ENCODE measurements around the gene TPT1. TPM values are rescaled to one million over a fixed set of nuclear protein-coding genes. Genes with fewer than 3 reads are reported as not detected.

Gene TPT1
- total and polyA plus RNA-seq, 2 experiments from 2014 or later, result 1,047 to 6,453 TPM

DNA sequence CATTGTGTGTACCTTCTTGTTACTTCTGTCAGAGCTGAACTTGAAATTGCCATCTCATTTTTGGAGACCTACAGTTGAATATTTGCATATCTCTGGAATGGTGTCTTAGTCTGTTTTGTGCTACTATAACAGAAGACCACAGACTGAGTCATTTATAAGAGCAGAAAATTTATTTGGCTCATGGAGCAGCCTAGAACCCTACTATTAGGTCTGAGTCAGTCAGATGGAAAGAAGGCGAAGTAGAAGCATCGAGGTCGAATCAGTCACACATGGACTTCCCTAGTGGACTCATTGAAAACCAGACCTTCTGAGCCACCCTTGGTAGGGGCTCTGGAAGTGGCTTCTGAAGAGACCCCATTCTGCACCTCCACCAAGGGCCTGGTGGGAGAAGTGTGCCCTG is 33.9 kb upstream of the TPT1 start:
- Histone ChIP-seq H3K4me3 (no peak overlapping the region), H3K9me2 (replicated peaks; ENCODE audit: insufficient read depth) (no peaks in the 10 kb centered on the region), H3K27me3 (no peaks in the 10 kb centered on the region), H3K36me3 (replicated peaks; ENCODE audit: insufficient read depth, low read depth) (no peaks in the 10 kb centered on the region), H3K79me2 (no peaks in the 10 kb centered on the region), H3K4me1 (ENCODE audit: insufficient read depth) (peaks cover 3% of the 10 kb centered on the region), H4K20me1 (ENCODE audit: insufficient read depth, poor library complexity, severe bottlenecking) (no peaks in the 10 kb centered on the region), H3K9me3 (ENCODE audit: low read depth) (no peaks in the 10 kb centered on the region), H3K27ac (no peak overlapping the region), H2AFZ (no peak overlapping the region), H3K4me2 (no peak overlapping the region)
- TF ChIP-seq EZH2 (IDR thresholded peaks at IDR 0.05; ENCODE audit: borderline replicate concordance), result no peak
- TF ChIP-seq CTCF (IDR thresholded peaks at IDR 0.05; ENCODE audit: poor library complexity), result no peak
- no peak for TF ChIP-seq EZH2phosphoT487 (IDR thresholded peaks at IDR 0.05; ENCODE audit: low read depth, severe bottlenecking, unreplicated experiment)
- 97% methylated on average over 3 of the region's 3 CpGs for WGBS (ENCODE audit: low lambda C conversion rate, missing lambda C conversion rate)
- no peak for DNase-seq (ENCODE audit: low spot score)

DNA sequence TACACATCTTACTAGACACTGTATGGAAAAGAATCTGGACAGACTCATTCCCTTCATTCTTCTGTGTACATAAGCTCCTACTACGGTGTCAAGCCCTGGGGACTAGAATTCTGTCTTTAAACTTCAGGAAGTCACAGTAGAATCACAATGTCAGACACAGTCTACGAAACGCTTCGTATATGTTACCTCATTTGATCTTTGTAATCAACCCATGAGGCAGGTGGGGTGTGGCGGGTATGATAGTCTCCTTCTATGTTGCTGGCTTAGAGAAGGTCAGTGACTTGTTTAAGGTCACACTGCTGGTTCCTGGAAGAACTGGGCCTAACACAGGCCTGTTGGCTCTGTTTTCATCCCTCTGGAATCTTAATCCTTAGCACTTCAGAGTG is 32.2 kb upstream of the TPT1 start:
- Histone ChIP-seq H3K4me2 (no peak overlapping the region), H3K9me3 (ENCODE audit: low read depth) (no peaks in the 10 kb centered on the region), H3K36me3 (replicated peaks; ENCODE audit: insufficient read depth, low read depth) (no peaks in the 10 kb centered on the region), H3K27ac (no peak overlapping the region), H3K9me2 (replicated peaks; ENCODE audit: insufficient read depth) (no peaks in the 10 kb centered on the region), H3K4me1 (ENCODE audit: insufficient read depth) (peaks cover 3% of the 10 kb centered on the region), H3K27me3 (no peaks in the 10 kb centered on the region), H3K4me3 (no peak overlapping the region), H4K20me1 (ENCODE audit: insufficient read depth, poor library complexity, severe bottlenecking) (no peaks in the 10 kb centered on the region), H2AFZ (no peak overlapping the region), H3K79me2 (no peaks in the 10 kb centered on the region)
- WGBS (ENCODE audit: low lambda C conversion rate, missing lambda C conversion rate), result 83% methylated on average over 5 of the region's 5 CpGs
- no peak for DNase-seq (ENCODE audit: low spot score)
- TF ChIP-seq EZH2 (IDR thresholded peaks at IDR 0.05; ENCODE audit: borderline replicate concordance) (no peak), CTCF (IDR thresholded peaks at IDR 0.05; ENCODE audit: poor library complexity) (no peak), EZH2phosphoT487 (IDR thresholded peaks at IDR 0.05; ENCODE audit: low read depth, severe bottlenecking, unreplicated experiment) (no peak)

DNA sequence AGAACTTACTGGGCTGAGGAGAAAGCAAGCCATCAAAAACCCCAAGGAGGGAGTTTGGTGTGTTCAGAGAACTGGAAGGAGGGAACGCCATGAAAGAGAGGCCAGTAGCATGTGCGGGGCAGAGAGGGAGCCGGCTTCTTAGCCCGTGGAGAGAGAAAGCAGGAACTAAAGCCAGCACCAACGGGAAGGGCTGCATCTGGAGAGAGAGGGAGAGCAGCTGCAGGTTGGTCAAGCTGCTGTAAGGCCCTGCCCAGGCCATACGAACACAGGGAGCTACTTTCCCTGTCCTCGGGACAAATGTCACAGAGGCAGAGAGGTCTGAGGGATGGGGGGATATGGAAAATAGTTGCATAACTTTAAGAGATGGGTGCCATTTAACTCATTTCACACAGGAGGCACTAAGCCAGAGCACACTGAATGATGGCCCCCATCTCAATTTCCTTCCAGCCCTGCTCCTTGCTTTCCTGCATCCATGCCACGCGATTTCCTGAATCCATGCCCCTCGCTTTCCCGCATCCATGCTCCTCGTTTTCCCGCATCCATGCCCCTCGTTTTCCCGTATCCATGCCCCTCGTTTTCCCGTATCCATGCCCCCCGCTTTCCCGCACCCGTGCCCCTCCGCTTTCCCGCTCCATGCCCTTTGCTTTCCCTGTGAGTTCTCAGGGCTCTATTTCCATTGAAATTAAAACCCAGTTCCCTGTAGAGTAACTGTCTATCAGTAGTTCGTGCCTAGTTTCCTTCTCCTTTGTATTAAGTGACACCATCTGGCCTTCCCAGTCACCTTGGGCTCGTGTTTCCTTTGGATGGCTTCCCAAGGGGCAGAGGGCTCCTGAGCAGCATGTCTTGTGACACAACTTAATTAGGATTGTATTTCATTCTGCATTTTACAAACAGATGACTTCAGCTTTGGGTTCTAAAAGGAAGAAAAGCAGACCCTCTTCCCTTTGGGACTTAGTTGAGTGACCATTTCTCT is 31.5 kb upstream of the TPT1 start:
- no peak for DNase-seq (ENCODE audit: low spot score)
- Histone ChIP-seq H4K20me1 (ENCODE audit: insufficient read depth, poor library complexity, severe bottlenecking) (no peaks in the 10 kb centered on the region), H3K4me2 (no peak overlapping the region), H3K36me3 (replicated peaks; ENCODE audit: insufficient read depth, low read depth) (no peaks in the 10 kb centered on the region), H2AFZ (no peak overlapping the region), H3K79me2 (no peaks in the 10 kb centered on the region), H3K27ac (no peak overlapping the region), H3K4me3 (no peak overlapping the region), H3K27me3 (no peaks in the 10 kb centered on the region), H3K9me3 (ENCODE audit: low read depth) (no peaks in the 10 kb centered on the region), H3K4me1 (ENCODE audit: insufficient read depth) (peaks cover 3% of the 10 kb centered on the region), H3K9me2 (replicated peaks; ENCODE audit: insufficient read depth) (no peaks in the 10 kb centered on the region)
- TF ChIP-seq EZH2phosphoT487 (IDR thresholded peaks at IDR 0.05; ENCODE audit: low read depth, severe bottlenecking, unreplicated experiment), result no peak
- no peak for TF ChIP-seq CTCF (IDR thresholded peaks at IDR 0.05; ENCODE audit: poor library complexity)
- no peak for TF ChIP-seq EZH2 (IDR thresholded peaks at IDR 0.05; ENCODE audit: borderline replicate concordance)
- WGBS (ENCODE audit: low lambda C conversion rate, missing lambda C conversion rate), result 92% methylated on average over 24 of the region's 24 CpGs
